Body of pancreas (tissue), 4 donors: ENCODE measurements around the gene CYP4V2. TPM values are rescaled to one million over a fixed set of nuclear protein-coding genes. Genes with fewer than 3 reads are reported as not detected.

Experiments
- ATAC-seq: fragments of 150-250 bp; one replicate; pipeline ENCODE4 v1.9.1; 2016
- DNase-seq, 4 donors: peaks; one replicate each; pipeline ENCODE4 v3.0.0-alpha.2; 2019
- H3K27ac ChIP-seq, 4 donors: fragments of 200-600 bp; sonication (generic); 1 replicate in 3 of 4; 2 replicates in 1 of 4; pipeline versions ENCODE4 v1.5.1 to v1.6.1; 2016 to 2019; ENCODE audit warnings: mild to moderate bottlenecking in 1 of 4, mixed read lengths in 1 of 4, moderate library complexity in 1 of 4
- H3K27me3 ChIP-seq, 2 donors: fragments of 200-600 bp; sonication (generic); one replicate each; pipeline ENCODE4 v1.6.0; 2016; ENCODE audit warnings: mild to moderate bottlenecking in 1 of 2
- H3K36me3 ChIP-seq, 2 donors: fragments of 200-600 bp; sonication (generic); replicated peaks in 1 of 2; 2 replicates each; pipeline ENCODE4 v1.5.1; 2016; ENCODE audit warnings: low read depth in 2 of 2; ENCODE audit not compliant: insufficient read depth in 1 of 2
- H3K4me1 ChIP-seq: fragments of 200-600 bp; sonication (generic); one replicate; pipeline ENCODE4 v1.6.0; 2016
- H3K4me3 ChIP-seq, 2 donors: fragments of 200-600 bp; sonication (generic); 1 replicate in 1 of 2; 2 replicates in 1 of 2; pipeline ENCODE4 v1.5.1; 2016 to 2019
- H3K9me3 ChIP-seq, 3 donors: fragments of 200-600 bp; sonication (generic); 1 replicate in 2 of 3; 2 replicates in 1 of 3; pipeline ENCODE4 v1.5.1; 2016
- POLR2A ChIP-seq, 3 donors: fragments of 450-650 bp; IDR thresholded peaks; one replicate each; pipeline ENCODE4 v1.6.1; 2016; ENCODE audit warnings: antibody characterized with exemption in 3 of 3, mild to moderate bottlenecking in 2 of 3
- WGBS, 2 donors: methylation state at CpG; one replicate each; pipeline ENCODE4 v1.1.5; 2017; 5-methylcytosine and 5-hydroxymethylcytosine counted together
- intact Hi-C: fragments of 100-400 bp; cut with DNase I; formaldehyde crosslinking; loops from one replicate; pipeline ENCODE4 v1.15.1; 2023
- total RNA-seq, 2 donors: library from RNA; depleted of rRNA; stranded (reverse); fragments of >200 nt; gene quantifications; one replicate each; pipeline ENCODE4 v1.1.0, GENCODE V29; 2016
- TF ChIP-seq, protein P1 (sequence below), 7 experiments: fragments of 450-650 bp in 4 of 7; fragments of 200-600 bp in 3 of 7; sonication (generic) in 3 of 7; IDR thresholded peaks; one replicate each; pipeline ENCODE4 v1.5.1; 2016 to 2019; ENCODE audit warnings: antibody characterized with exemption in 7 of 7

Gene CYP4V2
- total RNA-seq, 2 donors from 2014 or later: 62.8 to 65.3 TPM

DNA sequence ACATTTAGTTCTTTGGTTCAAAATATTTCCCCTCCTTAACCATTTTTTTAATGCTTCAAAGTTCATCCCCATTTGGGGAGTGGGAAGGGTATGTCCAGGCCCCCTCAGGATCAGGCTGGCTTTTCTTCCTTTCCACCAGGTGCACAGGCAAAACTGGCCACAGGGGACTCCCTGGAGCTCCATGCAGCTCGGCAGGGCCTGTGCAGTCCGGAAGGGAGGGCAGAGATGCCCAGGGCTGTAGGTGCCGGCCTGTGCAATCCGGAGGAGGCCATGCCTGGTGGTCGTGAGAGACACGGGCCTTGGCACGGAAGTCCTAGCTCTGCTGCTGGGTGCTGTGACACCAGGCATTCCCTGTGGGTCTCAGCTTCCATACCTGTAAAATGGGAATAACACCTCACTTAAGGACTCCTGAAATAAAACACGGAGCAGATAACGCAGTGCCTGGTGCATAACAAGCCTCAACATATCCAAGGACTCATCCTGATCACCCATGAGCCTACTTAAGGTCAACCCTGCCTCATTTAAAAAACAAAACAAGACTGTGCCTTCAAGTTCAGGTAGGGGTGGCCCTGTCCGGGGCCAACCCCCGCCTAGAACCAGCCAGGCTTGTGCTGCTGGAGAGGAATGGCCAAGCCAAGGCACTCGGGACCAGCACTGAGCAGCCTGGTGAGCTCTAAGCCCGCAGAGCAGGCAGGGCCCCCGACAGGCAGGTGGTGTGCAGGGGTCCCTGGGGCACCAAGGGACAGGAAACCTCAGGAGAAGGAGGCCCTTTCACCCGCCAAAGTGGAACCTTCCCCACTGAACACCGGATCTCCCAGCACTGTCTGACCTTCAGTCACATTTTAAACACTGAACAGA lies 21.2 kb upstream of the CYP4V2 start:
- DNase-seq: no peak
- Histone ChIP-seq H3K9me3 (no peaks in the 10 kb centered on the region), H3K4me3 (no peak overlapping the region), H3K4me1 (peaks cover 7% of the 10 kb centered on the region), H3K27ac (no peak overlapping the region), H3K36me3 (no peaks in the 10 kb centered on the region), H3K27me3 (no peaks in the 10 kb centered on the region)
- ATAC-seq: no peak
- intact Hi-C loops: no loop called here
- 82 to 94% methylated on average over 7 to 16 of the region's 16 CpGs for WGBS, 2 donors
- TF ChIP-seq, protein P1, sequence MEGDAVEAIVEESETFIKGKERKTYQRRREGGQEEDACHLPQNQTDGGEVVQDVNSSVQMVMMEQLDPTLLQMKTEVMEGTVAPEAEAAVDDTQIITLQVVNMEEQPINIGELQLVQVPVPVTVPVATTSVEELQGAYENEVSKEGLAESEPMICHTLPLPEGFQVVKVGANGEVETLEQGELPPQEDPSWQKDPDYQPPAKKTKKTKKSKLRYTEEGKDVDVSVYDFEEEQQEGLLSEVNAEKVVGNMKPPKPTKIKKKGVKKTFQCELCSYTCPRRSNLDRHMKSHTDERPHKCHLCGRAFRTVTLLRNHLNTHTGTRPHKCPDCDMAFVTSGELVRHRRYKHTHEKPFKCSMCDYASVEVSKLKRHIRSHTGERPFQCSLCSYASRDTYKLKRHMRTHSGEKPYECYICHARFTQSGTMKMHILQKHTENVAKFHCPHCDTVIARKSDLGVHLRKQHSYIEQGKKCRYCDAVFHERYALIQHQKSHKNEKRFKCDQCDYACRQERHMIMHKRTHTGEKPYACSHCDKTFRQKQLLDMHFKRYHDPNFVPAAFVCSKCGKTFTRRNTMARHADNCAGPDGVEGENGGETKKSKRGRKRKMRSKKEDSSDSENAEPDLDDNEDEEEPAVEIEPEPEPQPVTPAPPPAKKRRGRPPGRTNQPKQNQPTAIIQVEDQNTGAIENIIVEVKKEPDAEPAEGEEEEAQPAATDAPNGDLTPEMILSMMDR (IDR thresholded peaks at IDR 0.05): no peak
- TF ChIP-seq POLR2A (IDR thresholded peaks at IDR 0.05): no peak

DNA sequence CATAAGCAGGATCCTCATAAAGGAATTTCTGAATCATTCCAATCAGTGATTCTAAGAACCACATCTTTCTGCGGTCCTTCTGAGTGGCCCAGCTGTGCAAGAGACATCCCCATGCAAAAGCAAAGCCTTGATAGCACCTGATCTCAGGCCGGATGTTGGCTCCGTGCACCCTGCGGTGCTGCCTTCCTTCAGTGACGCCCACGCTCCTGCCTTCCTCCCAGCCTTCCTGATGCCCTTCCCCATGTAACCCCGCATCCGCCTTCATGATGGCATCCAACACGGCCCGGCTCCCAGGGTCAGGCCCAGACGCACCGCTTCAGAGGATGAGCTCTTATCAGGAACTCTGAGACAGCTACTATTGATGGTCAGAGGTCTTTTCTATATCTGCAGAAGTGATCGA lies 20.4 kb upstream of the CYP4V2 start:
- DNase-seq (no peak), ATAC-seq (no peak)
- Histone ChIP-seq H3K27me3 (no peaks in the 10 kb centered on the region), H3K4me1 (peaks cover 7% of the 10 kb centered on the region), H3K36me3 (no peaks in the 10 kb centered on the region), H3K27ac (no peak overlapping the region), H3K4me3 (no peak overlapping the region), H3K9me3 (no peaks in the 10 kb centered on the region)
- intact Hi-C loops: no loop called here
- WGBS, 2 donors: 88 to 94% methylated on average over 13 of the region's 13 CpGs
- no peak for TF ChIP-seq POLR2A (IDR thresholded peaks at IDR 0.05)
- TF ChIP-seq, protein P1 (IDR thresholded peaks at IDR 0.05): no peak

DNA sequence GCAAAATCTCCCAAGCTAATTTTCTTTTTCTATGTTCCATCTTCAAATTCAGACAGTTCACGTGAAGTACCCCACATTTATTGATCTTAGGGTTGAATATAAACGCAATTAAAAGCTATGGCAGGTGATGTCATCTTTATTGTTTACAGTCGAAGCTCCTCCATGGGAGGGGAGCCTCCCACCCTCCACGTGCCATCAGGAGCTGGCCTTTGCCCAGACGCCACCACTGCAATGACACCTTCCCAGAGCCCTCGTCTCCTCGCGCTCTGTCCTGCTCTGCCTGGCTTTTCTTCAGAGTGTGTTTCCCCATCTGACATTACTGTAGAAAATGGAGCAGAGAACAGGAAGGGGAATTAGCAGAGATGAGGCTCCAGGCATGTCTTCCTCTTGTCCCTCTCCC lies 18.8 kb upstream of the CYP4V2 start:
- TF ChIP-seq, protein P1 (IDR thresholded peaks at IDR 0.05): no peak
- TF ChIP-seq POLR2A (IDR thresholded peaks at IDR 0.05): no peak
- Histone ChIP-seq H3K27me3 (no peaks in the 10 kb centered on the region), H3K4me3 (no peak overlapping the region), H3K27ac (no peak overlapping the region), H3K9me3 (no peaks in the 10 kb centered on the region), H3K4me1 (peaks cover 7% of the 10 kb centered on the region), H3K36me3 (no peaks in the 10 kb centered on the region)
- no peak for DNase-seq
- intact Hi-C loops: no loop called here
- no peak for ATAC-seq
- WGBS, 2 donors: 65% methylated on average over 8 of the region's 8 CpGs; no CpG with 5 or more reads in 1 of the 2 donors

DNA sequence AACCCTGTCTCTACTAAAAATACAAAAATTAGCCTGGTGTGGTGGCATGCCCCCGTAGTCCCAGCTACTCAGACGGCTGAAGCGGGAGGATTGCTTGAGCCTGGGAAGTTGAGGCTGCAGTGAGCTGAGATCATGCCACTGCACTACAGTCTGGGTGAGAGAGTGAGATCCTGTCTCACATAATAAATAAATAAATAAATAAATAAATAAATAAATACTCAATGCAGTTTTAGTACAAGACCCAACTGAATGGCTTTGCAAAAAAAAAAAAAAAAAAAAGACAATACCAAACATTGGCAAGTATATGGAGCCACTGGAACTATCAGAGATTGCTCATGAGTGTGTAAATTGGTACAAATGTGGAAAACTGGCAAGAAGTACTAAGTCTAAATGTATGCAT lies 3.3 kb upstream of the CYP4V2 start:
- no peak for DNase-seq
- WGBS, 2 donors: 67 to 97% methylated on average over 3 of the region's 3 CpGs
- peaks cover 26% of the 10 kb centered on the region for H3K4me1 ChIP-seq
- H3K9me3 ChIP-seq: no peaks in the 10 kb centered on the region
- no peaks in the 10 kb centered on the region for H3K27me3 ChIP-seq
- no peaks in the 10 kb centered on the region for H3K36me3 ChIP-seq
- intact Hi-C loops: no loop called here
- H3K4me3 ChIP-seq: no peak overlapping the region
- no peak overlapping the region for H3K27ac ChIP-seq
- no peak for ATAC-seq
- TF ChIP-seq, protein P1 (IDR thresholded peaks at IDR 0.05): no peak
- no peak for TF ChIP-seq POLR2A (IDR thresholded peaks at IDR 0.05)

DNA sequence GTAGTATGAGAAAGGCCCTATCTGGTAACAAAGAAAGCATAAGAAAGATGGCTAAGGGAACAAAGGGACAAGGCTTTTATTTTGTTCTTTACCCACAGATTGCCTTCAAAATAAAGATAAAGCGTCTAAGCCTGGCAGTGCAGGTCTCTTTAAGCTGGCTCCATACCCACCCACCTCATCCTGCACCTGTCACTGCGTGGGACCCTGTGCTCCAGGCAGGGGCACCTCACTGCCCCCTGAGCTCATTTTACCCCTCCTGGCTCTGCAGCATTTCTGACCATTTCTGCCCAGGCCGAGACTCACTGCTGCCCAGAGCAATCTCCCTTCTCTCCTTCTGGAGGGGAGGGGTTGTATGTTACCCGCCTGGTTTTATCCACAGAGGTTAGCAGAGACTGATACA lies 1.7 kb upstream of the CYP4V2 start:
- no peaks in the 10 kb centered on the region for H3K9me3 ChIP-seq
- 20 to 43% methylated on average over 4 of the region's 4 CpGs for WGBS, 2 donors
- DNase-seq (no peak), ATAC-seq (no peak)
- H3K4me3 ChIP-seq: no peak overlapping the region
- no peaks in the 10 kb centered on the region for H3K27me3 ChIP-seq
- H3K4me1 ChIP-seq: peaks cover 28% of the 10 kb centered on the region
- H3K27ac ChIP-seq: peak overlapping the region in 3 of 4 donors; percentile 93 to 98 (median 95)
- TF ChIP-seq, protein P1 (IDR thresholded peaks at IDR 0.05): no peak
- TF ChIP-seq POLR2A (IDR thresholded peaks at IDR 0.05): no peak
- intact Hi-C loops: no loop called here
- H3K36me3 ChIP-seq: no peaks in the 10 kb centered on the region
